HG03135 (cell line): ENCODE results near the gene APMAP.
"Not testable (repeated sequence)": the region's sequence is repeated elsewhere in the genome, so short reads cannot be mapped to it uniquely, and the experiment has no call there.

ENCODE experiments used
- ATAC-seq: cut with Tn5 transposase; IDR thresholded peaks from one replicate; pipeline ENCODE4 v1.9.1; 2021; ENCODE audit warnings: mild to moderate bottlenecking, moderate library complexity; ENCODE audit not compliant: unreplicated experiment

APMAP gene

DNA sequence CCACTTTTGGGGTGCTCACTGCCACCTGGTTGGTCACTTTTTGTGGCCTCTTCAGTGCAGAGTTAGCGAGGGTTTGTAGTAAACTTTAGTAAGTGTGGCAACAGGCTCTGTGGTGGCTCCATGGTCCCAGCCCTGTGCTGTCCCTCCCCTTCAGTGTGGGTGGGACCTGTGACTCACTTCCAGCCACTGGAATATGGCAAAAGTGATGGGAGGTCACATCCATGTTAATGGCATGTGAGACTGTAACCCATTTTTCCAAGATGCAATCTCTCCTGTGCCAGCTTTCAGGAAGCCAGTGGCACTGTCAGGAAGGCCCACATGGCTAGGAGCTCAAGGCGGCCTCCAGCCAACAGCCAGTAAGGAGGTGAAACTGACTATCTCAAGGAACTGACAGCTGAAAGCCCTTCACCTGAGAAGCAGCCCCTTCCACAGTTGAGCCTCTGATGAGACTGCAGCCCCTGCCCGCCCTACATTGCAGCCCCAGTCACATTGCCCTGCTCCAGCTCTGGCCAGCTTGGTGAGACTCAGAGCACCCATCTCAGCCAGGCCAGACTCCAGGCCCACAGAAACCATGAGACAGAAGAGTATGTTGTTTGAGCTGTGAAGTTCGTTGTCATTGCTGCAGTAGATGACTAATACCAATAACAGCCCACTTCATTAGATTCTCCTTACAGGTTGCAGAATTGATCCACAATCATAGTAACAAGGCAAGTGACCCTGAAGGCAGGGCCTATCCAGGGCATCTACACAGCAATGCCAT, 56.6 kb downstream of the APMAP start:
- ATAC-seq: no peak

DNA sequence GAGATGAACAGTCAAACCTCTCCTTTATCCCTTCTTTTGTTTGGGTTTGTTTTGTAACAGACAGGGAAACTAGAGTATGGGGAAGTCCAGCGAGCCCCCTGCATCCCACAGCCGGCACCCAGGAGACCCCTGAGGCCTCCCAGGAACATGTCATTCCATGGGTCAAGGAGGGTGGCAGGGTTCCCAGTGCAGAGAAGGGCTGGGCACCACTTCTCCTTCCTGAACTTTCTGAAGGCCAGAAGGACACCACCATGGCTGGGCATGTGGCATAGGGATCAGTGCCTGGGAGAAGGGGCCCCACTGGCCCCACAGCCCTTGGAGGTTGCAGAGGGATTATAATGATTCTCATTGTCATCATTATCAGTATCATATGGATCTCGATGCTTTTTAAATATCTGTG, 57.4 kb downstream of the APMAP start:
- no peak for ATAC-seq

DNA sequence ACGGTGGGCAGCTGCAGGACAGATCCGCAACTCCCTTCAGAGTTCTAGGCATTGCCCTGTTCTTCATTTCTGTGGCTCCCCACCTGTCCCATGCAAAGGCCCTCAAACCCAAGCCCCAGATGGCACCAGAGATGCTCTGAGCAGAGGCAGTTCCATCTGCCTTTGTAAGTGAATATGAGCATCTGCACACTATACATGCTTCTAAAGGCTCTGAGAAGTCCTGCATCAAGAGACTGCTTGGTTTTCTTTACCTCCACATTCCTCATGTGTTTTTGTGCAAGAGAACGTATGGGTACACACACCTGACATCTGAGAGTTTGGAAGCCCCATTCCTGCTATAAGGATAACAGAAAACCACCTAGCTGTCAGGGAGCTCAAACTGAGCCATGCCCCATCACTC, 57.8 kb downstream of the APMAP start:
- no peak for ATAC-seq

DNA sequence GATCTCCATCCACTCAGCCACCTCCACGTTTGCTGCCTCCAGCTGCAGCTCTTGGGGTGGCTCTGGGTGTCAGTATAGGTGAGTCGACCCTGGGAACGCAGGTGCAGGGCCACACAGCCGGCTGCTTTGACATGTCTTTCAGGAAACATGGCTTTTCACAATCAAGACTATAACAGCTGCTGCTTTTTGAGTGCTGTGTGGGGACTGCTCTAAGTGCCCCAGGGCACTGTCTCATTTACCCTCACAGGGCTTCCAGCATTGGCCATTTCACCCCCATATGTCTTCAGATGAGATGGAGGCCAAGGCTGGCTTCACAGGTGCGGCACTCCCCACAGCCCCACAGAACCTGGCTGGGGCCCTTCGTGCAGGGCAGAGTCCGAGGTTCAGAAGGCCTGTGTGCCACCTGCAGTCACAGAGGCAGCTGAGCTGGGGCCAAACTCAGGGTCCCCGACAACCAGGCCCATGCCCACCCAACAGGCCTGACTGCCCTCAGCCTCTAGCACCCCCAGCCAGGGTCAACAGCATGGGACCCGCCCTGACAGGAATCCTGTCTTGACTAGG, 58.4 kb downstream of the APMAP start:
- no peak for ATAC-seq

DNA sequence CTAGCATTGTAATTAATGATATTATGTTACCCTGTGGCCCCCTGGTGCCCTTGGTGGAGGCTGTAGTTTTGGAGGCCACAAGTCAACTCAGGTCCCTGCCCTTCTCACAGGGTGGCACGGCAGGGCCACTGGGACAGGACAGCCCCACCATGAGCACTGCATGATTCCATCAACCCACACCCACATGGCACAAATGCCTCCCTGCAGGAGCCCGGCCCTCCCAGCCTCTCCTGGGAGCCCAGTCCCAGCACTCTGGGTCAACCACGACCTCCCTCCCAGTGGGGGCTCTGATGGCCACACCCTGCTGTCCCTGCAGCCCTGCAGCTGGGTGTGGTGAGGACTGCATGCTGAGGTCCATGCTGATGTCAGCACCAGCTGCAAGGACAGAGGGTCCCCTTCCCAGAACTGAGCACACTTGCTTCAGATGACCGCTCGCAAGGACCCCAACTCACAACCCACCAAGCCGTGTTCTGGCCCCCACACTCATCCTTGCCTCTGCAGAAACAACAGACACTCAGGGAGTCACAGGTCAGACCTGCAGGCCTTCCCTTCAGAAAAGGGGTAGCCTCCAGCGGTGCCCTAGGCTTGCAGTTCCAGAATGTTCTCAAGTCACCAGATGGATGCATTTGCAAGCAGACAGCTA, 59.2 kb downstream of the APMAP start:
- ATAC-seq: no peak

DNA sequence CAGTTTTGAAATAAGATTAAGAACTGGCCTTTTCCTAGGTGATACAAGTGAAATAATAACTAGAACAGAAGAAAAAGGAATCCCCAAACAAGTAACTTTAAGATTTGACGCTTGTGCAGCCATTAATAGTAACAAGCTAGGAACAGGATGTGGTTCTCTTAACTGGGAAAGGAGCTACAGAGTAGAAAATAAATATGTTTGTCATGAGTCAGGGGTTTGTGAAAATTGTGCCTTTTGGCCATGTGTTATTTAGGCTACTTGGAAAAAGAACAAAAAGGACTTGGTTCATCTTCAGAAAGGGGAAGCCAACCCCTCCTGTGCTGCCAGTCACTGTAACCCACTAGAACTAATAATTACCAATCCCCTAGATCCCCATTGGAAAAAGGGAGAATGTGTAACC, 60.7 kb downstream of the APMAP start:
- not testable (repeated sequence) for ATAC-seq

DNA sequence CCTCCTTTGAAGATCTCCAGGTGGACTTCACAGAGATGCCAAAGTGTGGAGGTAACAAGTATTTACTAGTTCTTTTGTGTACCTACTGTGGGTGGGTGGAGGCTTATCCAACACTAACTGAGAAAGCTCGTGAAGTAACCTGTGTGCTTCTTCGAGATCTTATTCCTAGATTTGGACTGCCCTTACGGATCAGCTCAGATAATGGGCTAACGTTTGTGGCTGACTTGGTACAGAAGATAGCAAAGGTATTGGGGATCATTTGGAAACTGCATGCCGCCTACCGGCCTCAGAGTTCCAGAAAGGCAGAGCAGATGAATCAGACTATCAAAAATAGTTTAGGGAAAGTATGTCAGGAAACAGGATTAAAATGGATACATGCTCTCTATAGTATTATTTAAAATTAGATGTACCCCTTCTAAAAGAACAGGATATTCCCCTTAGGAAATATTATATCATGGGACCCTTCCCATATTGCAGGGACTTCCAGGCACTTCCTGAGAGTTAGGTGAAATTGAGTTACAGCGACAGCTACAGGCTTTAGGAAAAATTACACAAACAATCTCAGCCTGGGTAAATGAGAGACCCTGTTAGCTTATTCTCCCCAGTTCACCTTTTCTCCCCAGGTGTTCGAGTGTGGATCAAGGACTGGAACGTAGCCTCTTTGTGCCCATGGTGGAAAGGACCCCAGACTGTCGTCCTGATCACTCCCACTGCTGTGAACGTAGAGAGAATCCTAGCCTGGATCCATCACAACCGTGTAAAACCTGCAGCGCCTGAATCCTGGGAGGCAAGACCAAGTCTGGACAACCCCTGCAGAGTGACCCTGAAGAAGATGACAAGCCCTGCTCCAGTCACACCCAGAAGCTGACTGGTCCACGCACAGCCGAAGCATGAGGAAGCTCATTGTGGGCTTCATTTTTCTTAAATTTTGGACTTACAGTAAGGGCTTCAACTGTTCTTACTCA, 61.5 kb downstream of the APMAP start:
- ATAC-seq: not testable (repeated sequence)

DNA sequence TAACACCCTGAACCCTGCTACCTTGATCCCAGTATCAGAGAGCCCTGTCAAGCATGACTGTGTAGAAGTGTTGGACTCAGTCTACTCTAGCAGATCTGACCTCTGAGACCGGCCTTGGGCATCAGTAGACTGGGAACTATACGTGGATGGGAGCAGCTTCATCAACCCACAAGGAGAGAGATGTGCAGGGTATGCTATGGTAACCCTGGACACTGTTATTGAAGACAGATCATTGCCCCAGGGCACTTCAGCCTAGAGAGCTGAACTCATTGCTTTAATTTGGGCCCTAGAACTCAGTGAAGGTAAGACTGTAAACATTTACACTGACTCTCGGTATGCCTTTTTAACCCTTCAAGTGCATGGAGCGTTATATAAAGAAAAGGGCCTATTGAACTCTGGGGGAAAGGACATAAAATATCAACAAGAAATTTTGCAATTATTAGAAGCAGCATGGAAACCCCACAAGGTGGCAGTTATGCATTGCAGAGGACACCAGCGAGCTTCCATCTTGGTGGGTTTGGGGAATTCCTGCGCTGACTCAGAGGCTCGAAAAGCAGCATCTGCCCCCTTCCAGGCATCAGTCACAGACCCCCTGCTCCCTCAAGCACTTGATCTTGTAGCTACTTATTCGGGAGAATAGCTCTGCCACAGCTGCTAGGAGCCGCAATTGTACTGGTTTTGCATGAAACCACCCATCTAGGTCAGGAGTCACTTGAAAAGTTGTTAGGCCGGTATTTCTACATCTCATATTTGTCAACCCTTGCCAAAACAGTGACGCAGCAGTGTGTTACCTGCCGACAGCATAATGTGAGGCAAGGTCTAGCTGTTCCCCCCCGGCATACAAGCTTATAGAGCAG, 62.5 kb downstream of the APMAP start:
- not testable (repeated sequence) for ATAC-seq

DNA sequence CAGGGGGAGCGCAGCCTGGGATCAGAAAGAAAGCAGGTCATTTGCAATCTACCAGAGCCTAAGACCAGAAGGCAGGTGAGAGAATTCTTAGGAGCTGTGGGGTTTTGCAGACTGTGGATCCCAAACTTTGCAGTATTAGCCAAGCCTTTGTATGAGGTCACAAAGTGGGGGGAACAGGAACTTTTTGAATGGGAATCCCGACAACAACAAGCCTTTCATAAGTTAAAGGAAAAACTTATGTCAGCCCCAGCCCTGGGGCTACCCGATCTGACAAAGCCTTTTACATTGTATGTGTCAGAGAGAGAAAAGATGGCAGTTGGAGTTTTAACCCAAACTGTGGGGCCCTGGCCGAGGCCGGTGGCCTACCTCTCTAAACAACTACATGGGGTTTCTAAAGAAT, 63.3 kb downstream of the APMAP start:
- ATAC-seq: not testable (repeated sequence)

DNA sequence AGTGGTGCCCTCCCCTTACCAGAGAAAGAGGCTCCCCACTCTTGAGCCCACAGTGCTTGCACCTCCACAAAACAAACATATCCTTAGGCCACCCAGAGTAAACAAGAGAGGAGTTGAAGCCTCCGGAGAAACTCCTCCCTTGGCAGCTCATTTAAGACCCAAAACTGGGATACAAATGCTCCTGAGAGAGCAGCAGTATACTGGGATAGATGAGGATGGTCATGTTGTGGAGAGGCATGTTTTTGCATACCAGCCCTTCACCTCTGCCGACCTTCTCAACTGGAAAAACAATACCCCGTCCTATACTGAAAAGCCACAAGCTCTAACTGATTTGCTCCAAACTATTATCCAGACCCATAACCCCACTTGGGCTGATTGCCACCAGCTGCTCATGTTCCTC, 71.8 kb downstream of the APMAP start:
- ATAC-seq: not testable (repeated sequence)

DNA sequence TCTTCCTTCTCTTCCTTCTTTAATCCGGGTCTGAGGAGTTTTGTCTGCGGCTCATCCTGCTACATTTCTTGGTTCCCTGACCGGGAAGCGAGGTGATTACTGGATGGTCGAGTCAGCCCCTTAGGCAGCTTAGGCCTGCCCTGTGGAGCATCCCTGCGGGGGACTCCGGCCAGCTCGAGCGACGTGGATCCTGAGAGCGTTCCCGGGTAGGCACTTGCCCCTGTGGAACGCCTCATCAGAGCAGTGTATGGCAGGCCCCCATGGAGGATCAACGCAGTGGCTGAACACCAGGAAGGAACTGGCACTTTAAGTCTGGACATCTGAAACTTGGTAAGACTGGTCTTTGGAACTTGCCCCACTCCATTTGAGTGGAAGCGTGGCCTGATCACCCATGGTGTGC, 72.9 kb downstream of the APMAP start:
- ATAC-seq: not testable (repeated sequence)

DNA sequence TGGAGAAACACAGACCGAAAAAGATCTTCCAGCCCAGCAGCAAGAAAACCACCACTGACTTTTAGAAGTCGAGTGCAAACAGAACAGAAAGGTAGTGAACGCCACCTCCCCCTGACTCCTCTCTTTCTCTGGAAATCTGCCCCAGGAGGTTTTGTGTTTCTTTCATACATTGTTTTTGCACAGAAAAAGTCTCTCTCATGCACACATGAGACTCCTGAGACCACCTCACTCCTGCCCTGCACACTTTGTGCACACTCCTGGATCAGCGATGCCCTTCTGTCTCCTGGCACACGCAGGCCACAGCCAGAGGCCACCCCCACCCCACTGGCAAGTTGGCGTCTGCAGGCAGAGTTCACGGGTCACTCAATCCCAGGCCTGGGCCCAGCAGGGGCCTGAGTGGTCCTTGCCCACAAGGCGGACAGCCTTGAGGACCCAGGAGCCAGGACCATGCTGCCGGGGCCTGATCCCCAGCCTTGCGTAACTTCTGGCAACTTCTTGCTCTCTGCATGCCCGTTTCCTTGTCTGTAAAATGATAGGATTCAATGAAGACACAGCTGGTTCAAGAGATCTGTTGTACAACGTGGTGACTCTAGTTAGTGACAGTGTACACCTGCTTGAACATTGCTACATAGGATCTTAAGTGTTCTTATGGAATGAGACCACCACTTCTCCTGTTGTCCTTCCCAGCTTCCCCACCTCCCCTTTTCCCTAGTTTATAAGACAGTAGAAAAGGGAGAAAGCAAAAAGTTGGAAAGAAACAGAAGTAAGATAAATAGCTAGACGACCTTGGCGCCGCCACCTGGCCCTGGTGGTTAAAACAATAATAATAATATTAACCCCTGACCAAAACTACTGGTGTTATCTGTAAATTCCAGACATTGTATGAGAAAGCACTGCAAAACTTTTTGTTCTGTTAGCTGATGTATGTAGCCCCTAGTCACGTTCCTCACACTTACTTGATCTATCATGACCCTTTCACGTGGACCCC, 73.7 kb downstream of the APMAP start:
- no peak for ATAC-seq

DNA sequence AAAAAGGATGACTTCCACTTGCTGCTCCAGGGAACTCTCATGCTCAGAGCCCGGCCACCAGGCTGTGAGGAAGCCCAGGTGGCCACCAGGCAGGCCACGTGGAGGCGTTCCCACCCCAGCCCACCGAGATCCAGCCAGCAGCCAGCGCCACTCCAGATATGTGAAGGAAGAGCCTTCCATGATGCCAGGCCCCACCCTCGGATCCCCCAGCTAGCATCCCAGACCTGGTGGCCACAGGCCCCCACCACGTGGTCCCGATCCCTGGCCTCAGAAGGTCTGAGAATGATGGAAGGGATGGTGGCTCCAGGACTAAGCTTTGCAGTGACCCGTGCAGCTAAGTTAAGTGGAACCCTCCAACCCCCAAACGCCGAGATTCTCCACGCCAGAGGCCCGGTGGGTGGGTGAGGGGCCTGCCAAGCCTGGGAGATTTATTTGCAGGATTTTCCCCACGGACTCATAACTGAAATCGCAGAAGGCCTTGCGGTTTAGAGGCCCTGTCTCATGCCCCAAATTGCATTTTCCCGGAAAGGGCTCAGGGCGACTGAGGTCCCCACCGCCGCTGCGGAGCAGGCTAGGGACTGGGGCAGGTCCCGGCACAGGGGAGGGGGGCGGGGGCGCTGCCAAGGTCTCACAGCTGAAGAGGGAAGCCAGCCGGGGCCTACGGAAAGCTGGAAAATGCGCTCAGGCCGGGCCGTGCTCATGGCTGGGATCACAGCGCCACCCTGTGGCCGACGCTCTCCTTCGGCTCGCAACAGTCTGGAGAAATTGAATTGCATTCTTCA, 74.6 kb downstream of the APMAP start:
- no peak for ATAC-seq

DNA sequence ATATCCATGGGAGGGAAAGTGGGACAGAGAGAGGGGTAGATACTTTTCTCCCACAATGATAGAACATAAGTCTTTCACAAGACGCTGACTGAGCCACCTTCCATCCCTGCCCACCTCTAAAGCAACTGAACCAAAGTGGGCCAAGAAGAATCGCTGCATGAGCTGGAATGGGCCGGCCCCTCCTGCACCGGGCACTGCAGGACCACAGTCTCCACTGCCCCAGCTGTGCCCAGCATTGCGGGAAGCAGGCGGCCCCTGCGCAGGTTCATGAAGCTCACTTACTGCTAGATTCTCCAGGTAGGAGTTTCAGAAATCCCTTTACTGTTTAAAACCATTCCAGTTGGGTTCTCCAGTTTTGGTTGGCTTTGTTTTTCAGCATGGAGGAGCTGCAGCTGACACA, 75.5 kb downstream of the APMAP start:
- no peak for ATAC-seq

DNA sequence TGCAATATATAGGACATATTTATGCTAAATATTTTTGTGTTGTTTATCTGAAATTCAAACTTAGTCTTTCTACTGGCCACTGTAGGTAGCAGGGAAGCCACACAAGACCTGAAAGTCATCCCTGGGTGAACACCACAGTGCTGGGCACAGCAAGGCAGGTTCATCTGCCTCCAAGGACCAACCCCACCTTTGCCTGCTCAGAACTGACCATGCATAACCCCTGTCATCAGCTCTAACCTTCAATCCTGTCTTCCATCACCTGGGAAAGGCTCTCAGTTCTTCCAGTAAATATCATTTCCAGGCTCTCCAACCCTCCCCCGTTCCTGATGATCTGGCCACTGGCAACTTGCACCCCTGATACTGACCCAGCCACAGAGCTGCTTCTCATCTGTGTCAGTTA, 76.1 kb downstream of the APMAP start:
- ATAC-seq: no peak

DNA sequence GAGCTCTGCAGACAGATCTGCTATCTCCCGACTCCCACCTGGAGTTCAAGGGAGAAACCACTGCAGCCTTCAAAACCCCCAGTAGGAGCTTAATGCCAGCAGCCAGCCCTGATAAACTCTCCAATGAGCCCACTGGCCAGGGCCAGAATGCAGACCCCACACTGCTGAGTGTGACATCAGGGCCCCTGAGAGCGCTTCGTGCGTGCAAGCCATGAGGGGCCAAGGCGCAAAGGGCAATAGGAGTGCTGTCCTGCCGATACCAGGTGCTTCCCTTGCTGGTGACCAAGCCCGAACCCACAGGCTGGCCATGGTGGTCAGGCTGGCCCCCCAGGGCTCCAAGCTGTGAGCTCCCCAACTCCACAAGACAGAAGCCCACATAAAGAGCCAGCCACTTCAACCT, 76.7 kb downstream of the APMAP start:
- no peak for ATAC-seq

DNA sequence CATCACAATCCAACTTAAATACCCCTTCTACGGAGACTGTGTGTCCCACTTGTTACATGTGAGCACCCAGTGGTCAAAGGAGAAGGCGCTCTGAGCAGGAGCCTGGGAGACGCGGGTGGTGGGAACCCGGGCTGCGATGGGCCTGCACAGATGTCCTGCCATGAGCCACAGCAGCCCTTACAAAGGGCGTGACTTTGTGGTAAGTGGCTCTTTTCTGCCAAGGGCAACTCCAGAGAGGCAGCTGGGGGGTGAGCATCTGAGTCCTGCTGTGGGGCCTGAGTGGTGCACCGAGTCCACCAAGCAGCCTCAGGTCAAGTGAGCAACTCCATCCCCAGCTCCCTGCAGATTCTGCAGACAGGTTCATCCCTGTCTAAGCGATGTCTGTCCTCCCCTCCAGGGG, 77.1 kb downstream of the APMAP start:
- no peak for ATAC-seq
